Kidney (tissue), 14 donors: ENCODE results near the gene HDHD5. TPM values are rescaled to one million over a fixed set of nuclear protein-coding genes. Genes with fewer than 3 reads are reported as not detected.

Experiments used
- DNase-seq, 5 donors: peaks; one replicate each; pipeline ENCODE4 v3.0.0-alpha.2; 2013 to 2020
- FAIRE-seq: peaks from 2 replicates; lab custom pipeline; 2012; peaks lifted over from hg19 to GRCh38; lab: Jason Lieb, UNC
- H3K27ac ChIP-seq, 2 donors: one replicate each; pipeline ENCODE4 v1.7.0; 2013; ENCODE audit warnings: low read depth in 2 of 2, low read length in 2 of 2, inconsistent platforms in 1 of 2
- H3K27me3 ChIP-seq: one replicate; pipeline ENCODE4 v1.7.1; 2013; ENCODE audit warnings: low read length, inconsistent platforms; ENCODE audit not compliant: control insufficient read depth, insufficient read depth
- H3K36me3 ChIP-seq, 3 donors: one replicate each; pipeline versions ENCODE4 v1.7.0 to v1.7.1; 2013; ENCODE audit warnings: low read length in 3 of 3, control low read depth in 1 of 3, inconsistent platforms in 1 of 3; ENCODE audit not compliant: insufficient read depth in 3 of 3, control insufficient read depth in 2 of 3
- H3K4me1 ChIP-seq, 3 donors: one replicate each; pipeline versions ENCODE4 v1.7.0 to v1.7.1; 2013; ENCODE audit warnings: low read length in 3 of 3, inconsistent platforms in 1 of 3, low read depth in 1 of 3; ENCODE audit not compliant: control insufficient read depth in 2 of 3, insufficient read depth in 2 of 3
- H3K4me3 ChIP-seq, 3 donors: one replicate each; pipeline versions ENCODE4 v1.7.0 to v1.8.1; 2013; ENCODE audit warnings: low read length in 3 of 3, control low read depth in 1 of 3, inconsistent platforms in 1 of 3
- H3K9ac ChIP-seq, 3 donors: one replicate each; pipeline versions ENCODE4 v1.7.0 to v1.7.1; 2013; ENCODE audit warnings: low read length in 3 of 3, control low read depth in 1 of 3, inconsistent platforms in 1 of 3
- H3K9me3 ChIP-seq, 3 donors: one replicate each; pipeline versions ENCODE4 v1.7.0 to v1.7.1; 2013; ENCODE audit warnings: low read length in 3 of 3, control low read depth in 1 of 3, inconsistent platforms in 1 of 3; ENCODE audit not compliant: control insufficient read depth in 2 of 3, insufficient read depth in 1 of 3
- intact Hi-C: fragments of 100-400 bp; cut with DNase I; formaldehyde crosslinking; loops from one replicate; pipeline ENCODE4 v1.11.1; 2022
- polyA plus RNA-seq: library from polyadenylated mRNA; stranded (reverse); fragments of 350-450 nt; fragmentation: Illumina TruSeq; extraction: RNeasy Lipid Tissue Mini Kit (QIAGEN cat#74804); gene quantifications from one replicate; pipeline ENCODE4 v1.2.3, GENCODE V29; 2014; ENCODE audit warnings: low read depth, low replicate concordance; ENCODE audit not compliant: insufficient read depth
- total RNA-seq: library from RNA; stranded (reverse); fragmentation: NEBNext Ultra II Directional; extraction: Animal tissue kit (Norgen Biotek cat#: 25700); gene quantifications from one replicate; pipeline ENCODE4 v1.2.1, GENCODE V29; 2021
- TF ChIP-seq, protein P1 (sequence below): IDR thresholded peaks from 3 replicates; pipeline ENCODE4 v1.5.1; 2012; ENCODE audit warnings: mild to moderate bottlenecking, moderate library complexity, borderline replicate concordance; ENCODE audit not compliant: insufficient read depth; ENCODE audit errors: extremely low read depth
- donor health status: control.
- donor health status: control.
- donor health status: control.
- donor health status: control.
- donor health status: control.
- donor health status: DM: yes; HTN: yes; CAD: no.
- donor health status: Normal renal cell carcinoma (clear cell type).

Gene HDHD5
- total and polyA plus RNA-seq, 2 donors from 2014 or later = 27.5 to 39.8 TPM

DNA sequence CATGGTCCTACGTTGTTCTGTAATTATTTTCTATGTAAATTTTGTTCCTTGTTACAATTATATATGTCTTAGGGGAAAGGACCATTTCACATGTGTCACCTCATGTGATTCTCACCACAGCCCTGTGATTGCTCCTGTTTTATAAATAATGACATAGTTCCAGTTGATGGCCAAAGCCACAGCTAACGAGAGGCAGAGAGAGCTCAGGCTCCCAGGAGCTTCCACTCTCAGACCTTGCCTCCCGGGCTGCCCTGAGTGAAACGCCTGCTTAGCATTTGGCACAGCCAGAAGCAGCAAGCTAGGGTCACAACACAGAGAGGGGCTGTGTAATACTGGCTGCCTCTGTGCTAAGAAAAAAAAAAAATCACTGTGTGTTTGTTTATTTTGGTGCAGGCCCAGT is 43.8 kb downstream of the HDHD5 start:
- Histone ChIP-seq H3K9ac (no peak overlapping the region), H3K4me3 (no peak overlapping the region), H3K36me3 (no peaks in the 10 kb centered on the region), H3K27me3 (no peaks in the 10 kb centered on the region), H3K9me3 (no peaks in the 10 kb centered on the region), H3K27ac (no peak overlapping the region), H3K4me1 (no peaks in the 10 kb centered on the region)
- DNase-seq = no peak
- TF ChIP-seq, protein P1, sequence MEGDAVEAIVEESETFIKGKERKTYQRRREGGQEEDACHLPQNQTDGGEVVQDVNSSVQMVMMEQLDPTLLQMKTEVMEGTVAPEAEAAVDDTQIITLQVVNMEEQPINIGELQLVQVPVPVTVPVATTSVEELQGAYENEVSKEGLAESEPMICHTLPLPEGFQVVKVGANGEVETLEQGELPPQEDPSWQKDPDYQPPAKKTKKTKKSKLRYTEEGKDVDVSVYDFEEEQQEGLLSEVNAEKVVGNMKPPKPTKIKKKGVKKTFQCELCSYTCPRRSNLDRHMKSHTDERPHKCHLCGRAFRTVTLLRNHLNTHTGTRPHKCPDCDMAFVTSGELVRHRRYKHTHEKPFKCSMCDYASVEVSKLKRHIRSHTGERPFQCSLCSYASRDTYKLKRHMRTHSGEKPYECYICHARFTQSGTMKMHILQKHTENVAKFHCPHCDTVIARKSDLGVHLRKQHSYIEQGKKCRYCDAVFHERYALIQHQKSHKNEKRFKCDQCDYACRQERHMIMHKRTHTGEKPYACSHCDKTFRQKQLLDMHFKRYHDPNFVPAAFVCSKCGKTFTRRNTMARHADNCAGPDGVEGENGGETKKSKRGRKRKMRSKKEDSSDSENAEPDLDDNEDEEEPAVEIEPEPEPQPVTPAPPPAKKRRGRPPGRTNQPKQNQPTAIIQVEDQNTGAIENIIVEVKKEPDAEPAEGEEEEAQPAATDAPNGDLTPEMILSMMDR = no peak
- intact Hi-C loops = no loop called here
- no peak for FAIRE-seq

DNA sequence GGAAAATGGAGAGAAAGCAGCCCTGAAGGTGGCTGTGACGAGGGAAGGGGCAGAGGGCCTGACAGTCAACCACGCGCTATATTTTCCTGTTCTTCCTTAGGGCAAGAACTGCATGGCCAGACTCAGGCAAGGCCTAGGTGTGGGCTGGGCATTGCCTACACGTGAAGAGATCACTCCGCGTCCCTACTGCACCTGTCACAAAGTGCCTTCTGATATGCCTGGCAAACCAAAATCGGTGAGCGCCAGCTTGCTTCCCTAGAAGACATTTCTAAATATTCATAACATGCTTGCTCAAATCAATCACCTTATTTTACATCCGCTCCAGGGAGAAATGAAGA is 44.2 kb downstream of the HDHD5 start:
- Histone ChIP-seq H3K27me3 (no peaks in the 10 kb centered on the region), H3K9ac (no peak overlapping the region), H3K9me3 (no peaks in the 10 kb centered on the region), H3K36me3 (peaks cover 0 to under 1% (median 0%) of the 10 kb centered on the region in 3 donors), H3K4me3 (no peak overlapping the region), H3K27ac (no peak overlapping the region), H3K4me1 (no peaks in the 10 kb centered on the region)
- TF ChIP-seq, protein P1 = no peak
- intact Hi-C loops = no loop called here
- no peak for DNase-seq
- no peak for FAIRE-seq

DNA sequence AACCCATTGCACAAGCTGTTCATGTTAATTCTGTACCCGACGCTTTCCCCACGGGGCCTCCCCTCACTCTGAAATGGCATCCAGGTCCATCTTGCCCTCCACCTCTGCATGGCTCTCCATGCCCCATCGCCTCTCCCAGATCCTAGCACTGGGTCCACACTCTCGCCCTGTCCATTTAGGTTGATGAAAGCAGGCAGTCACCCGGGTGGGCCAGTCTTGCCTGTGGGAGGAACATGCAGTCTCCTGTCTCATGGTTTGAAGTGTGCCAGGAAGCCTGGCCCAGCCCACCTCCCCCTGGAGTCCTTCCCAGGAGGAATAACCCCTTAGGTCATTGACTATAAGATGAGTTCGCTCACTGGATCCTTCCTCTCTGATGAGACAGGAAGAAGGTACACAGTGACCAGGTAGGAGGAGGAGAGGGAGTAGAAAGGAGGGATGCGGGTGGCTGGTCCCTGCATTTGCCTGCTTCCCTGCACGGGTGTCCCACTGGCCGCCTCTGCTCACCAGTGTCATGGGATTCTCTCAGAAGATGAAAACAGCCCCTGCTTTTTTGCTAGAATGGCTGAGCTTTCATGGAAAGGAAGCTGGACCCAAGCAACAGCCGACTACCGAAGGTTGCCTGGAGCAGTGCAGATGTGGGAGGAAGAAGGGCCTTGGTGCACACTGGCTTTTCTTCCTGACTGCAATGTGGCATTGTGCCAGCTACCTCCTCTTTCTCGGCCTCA is 44.7 kb downstream of the HDHD5 start:
- Histone ChIP-seq H3K9me3 (no peaks in the 10 kb centered on the region), H3K36me3 (peaks cover 0 to 4% (median 0%) of the 10 kb centered on the region in 3 donors), H3K4me3 (no peak overlapping the region), H3K27me3 (no peaks in the 10 kb centered on the region), H3K4me1 (no peaks in the 10 kb centered on the region), H3K9ac (no peak overlapping the region), H3K27ac (no peak overlapping the region)
- FAIRE-seq (no peak), DNase-seq (no peak)
- intact Hi-C loops = no loop called here
- TF ChIP-seq, protein P1 = no peak
